ENCODE measurements around the gene LAIR2.

Gene LAIR2

DNA sequence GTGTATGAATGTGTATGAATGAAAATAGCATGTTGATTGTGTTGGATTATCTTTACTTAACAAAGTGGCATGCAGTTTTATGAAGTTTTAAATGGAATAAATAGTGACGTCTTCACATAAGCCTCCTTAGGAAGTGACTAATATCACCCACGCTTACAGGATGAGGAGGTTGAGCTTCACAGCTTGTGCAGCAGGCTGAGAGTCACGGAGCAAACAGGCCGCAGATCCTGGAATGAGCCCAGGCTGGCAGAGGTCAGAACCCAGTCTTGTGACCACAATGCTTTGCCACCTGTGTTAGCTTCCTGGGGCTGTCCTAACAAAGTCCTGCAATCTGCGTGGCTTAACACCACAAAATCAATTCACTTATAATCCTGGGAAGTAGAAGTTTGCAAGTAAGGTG lies 20.8 kb downstream of the LAIR2 start:
- TF ChIP-seq, protein P1, sequence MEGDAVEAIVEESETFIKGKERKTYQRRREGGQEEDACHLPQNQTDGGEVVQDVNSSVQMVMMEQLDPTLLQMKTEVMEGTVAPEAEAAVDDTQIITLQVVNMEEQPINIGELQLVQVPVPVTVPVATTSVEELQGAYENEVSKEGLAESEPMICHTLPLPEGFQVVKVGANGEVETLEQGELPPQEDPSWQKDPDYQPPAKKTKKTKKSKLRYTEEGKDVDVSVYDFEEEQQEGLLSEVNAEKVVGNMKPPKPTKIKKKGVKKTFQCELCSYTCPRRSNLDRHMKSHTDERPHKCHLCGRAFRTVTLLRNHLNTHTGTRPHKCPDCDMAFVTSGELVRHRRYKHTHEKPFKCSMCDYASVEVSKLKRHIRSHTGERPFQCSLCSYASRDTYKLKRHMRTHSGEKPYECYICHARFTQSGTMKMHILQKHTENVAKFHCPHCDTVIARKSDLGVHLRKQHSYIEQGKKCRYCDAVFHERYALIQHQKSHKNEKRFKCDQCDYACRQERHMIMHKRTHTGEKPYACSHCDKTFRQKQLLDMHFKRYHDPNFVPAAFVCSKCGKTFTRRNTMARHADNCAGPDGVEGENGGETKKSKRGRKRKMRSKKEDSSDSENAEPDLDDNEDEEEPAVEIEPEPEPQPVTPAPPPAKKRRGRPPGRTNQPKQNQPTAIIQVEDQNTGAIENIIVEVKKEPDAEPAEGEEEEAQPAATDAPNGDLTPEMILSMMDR (IDR thresholded peaks at IDR 0.05; ENCODE audit: extremely low read depth, missing control alignments), result no peak
- no peak for DNase-seq (ENCODE audit: low spot score)

DNA sequence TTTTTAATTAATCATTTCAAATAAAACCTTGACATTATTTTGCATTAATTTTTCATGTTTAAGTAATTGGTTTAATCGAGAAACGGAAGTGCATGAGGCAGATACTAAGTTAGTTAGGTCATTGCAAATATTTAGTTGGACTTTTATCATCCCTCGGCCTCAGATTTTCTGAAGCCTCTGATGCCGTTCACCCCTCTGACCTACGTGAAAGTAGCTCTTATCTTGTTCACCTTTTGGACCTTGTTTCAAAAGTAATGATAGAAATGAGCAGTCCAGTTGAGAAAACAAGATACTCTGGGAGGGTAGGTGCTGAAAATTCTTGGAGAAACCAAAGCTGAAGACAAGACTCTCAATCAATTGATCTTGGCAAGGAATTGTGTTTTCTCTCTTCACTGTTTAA lies 23.0 kb downstream of the LAIR2 start:
- TF ChIP-seq, protein P1 (IDR thresholded peaks at IDR 0.05; ENCODE audit: extremely low read depth, missing control alignments), result no peak
- no peak for DNase-seq (ENCODE audit: low spot score)

DNA sequence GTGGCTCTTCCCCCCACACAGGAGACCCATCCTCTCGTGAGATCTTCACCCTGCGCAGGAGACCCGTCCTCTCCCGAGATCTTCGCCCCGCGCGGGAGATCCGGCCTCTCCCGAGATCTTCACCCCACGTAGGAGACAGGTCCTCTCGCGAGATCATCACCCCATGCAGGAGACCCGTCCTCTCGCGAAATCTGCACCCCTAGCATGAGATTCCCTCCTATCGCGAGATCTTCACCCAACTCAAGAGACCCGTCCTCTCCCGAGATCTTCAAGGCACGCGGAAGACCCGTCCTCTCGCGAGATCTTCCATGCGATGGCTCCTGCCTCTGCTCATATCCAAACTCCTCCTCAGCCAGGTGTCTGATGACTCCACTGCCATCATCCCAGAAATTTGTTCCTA lies 24.3 kb downstream of the LAIR2 start:
- DNase-seq (ENCODE audit: low spot score), result no peak
- TF ChIP-seq, protein P1 (IDR thresholded peaks at IDR 0.05; ENCODE audit: extremely low read depth, missing control alignments), result no peak

DNA sequence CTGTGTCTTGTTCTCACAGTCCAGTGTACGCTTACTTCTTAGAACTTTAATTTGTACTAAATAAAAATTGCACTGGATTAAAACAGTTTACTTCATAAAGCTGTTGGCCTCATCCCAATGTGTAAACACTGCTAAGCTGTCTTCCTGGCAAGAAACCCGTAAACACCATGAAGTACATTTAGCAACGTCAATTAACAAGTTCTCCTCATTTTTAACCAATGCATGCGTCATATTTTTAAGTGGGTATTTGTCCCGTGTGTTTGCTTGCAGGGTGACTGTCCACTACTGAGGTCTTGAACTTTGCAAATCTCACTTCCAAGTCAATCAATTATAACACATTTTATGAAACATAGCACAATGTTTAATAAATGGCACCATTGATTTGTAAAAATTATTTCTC lies 28.2 kb downstream of the LAIR2 start:
- TF ChIP-seq, protein P1 (IDR thresholded peaks at IDR 0.05; ENCODE audit: extremely low read depth, missing control alignments), result no peak
- no peak for DNase-seq (ENCODE audit: low spot score)

DNA sequence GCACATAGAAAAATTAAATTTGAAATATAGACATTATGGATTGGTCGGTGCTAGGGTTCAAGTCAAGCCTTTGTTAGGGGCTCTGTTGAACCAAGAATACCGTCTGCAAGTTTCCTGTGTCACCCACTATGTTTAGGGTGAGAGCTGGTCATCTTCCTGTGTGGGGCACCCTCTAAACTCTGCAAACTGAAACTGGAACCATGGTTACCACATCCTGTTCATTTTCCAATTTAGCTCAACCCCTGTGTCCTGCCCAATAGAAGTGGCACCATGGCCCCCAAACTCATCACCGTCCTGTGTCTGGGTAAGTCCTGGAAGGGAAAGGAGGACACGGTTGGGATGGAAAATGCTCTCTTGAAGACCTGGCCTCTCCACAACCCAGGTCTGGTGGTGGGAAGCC lies 29.9 kb downstream of the LAIR2 start:
- TF ChIP-seq, protein P1 (IDR thresholded peaks at IDR 0.05; ENCODE audit: extremely low read depth, missing control alignments), result no peak
- DNase-seq (ENCODE audit: low spot score), result peak; percentile 31

DNA sequence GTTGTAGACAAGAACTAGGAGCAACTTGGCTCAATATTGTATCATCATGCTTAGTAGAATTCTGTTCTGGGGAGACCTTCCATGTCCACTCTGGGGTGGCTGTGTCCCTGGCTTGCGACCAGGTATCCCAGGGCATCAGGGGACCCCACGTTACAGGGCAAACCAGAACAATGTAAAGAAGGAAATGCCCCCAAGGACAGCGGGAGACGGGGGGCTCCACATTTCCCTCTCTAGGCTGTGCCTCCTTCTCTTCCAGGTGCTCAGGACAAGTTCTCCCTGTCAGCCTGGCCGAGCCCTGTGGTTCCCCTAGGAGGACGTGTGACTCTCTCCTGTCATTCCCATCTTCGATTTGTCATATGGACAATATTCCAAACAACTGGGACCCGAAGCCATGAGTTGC lies 30.8 kb downstream of the LAIR2 start:
- TF ChIP-seq, protein P1 (IDR thresholded peaks at IDR 0.05; ENCODE audit: extremely low read depth, missing control alignments), result no peak
- no peak for DNase-seq (ENCODE audit: low spot score)

DNA sequence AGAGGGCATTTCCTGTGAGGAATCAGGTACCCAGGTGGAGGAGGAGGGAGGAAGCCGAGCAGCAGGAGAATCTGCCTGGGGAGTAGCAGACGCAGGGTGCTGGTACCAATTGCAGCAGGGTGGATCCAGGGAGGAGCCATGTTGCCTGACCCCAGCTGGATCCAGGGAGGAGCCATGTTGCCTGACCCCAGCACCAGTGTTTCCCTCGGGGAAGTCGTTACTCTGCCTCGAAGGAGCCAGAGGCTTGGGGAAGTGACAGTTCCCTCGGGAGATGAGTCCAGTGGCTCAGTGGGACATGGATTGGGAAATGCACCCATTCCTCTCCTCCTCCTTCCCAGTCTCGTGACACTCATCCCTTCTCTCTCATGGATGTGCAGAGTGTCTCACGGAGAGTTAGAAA lies 31.5 kb downstream of the LAIR2 start:
- DNase-seq (ENCODE audit: low spot score), result no peak
- TF ChIP-seq, protein P1 (IDR thresholded peaks at IDR 0.05; ENCODE audit: extremely low read depth, missing control alignments), result no peak
